ENCODE measurements around the gene CHRNA4.

The CHRNA4 gene

DNA sequence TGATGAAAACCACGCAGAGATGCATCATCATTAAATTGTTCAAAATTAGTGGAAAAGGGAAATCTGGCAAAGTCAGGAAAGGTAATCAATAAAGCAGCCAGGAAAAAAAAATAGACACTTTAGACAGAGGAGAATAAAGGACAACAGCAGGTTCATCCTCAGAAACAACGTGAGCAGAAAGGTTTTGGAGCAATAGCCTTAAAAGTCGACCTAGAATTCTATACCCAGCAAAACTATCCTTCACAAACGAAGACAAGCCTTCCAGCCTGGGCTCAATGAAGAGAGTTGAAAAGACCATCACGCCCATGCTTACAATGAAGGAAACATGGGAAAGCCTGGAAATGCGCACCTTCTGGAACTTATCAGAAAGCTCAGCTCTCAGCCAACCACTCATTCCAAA is 24.7 kb upstream of the CHRNA4 start:
- TF ChIP-seq EZH2phosphoT487 (IDR thresholded peaks at IDR 0.05; ENCODE audit: low read depth) (no peak), CTCF (IDR thresholded peaks at IDR 0.05; ENCODE audit: low read depth, low read length) (no peak)
- H4K20me1 ChIP-seq (ENCODE audit: insufficient read depth, low read length), result no peaks in the 10 kb centered on the region
- no peaks in the 10 kb centered on the region; the same call in 1 of the 2 replicates for H3K9me3 ChIP-seq (ENCODE audit: insufficient read depth, low read length)
- H3K27me3 ChIP-seq (ENCODE audit: low read depth, low read length), result 0 out of 2 replicates have a peak, but pooled peaks cover 3% of the 10 kb centered on the region
- H3K4me2 ChIP-seq (ENCODE audit: low read length), result no peak overlapping the region
- H3K79me2 ChIP-seq (ENCODE audit: low read length), result no peaks in the 10 kb centered on the region
- no peak overlapping the region for H3K9ac ChIP-seq (ENCODE audit: low read length)
- H3K4me1 ChIP-seq (ENCODE audit: low read length), result no peaks in the 10 kb centered on the region
- H2AFZ ChIP-seq (ENCODE audit: low read depth, low read length), result no peak overlapping the region
- H3K36me3 ChIP-seq (replicated peaks; ENCODE audit: low read depth, low read length), result no peaks in the 10 kb centered on the region
- no peak overlapping the region for H3K4me3 ChIP-seq (ENCODE audit: low read length)
- H3K27ac ChIP-seq (ENCODE audit: low read length), result no peak overlapping the region

DNA sequence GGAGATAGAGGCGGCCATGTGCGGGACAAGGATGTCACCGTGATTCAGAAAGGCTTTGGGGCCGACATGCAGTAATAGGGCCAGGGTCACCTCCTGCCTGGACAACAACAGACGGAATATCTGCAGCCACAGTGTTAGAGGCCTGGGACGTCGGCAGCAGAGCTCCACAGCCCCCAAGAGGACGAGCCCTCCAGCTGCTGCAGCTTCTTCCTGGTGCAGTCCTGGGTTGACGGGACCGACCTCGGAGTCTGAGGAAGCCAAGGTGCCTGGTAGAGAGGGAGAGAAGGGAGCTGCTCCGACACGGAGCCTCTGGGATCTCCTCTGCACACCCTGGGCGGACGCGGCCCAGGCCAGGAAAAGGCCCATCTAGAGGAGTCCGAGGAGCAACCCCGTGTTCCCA is 23.2 kb upstream of the CHRNA4 start:
- H3K79me2 ChIP-seq (ENCODE audit: low read length), result no peaks in the 10 kb centered on the region
- H2AFZ ChIP-seq (ENCODE audit: low read depth, low read length), result no peak overlapping the region
- no peak overlapping the region for H3K4me3 ChIP-seq (ENCODE audit: low read length)
- TF ChIP-seq CTCF (IDR thresholded peaks at IDR 0.05; ENCODE audit: low read depth, low read length) (no peak), EZH2phosphoT487 (IDR thresholded peaks at IDR 0.05; ENCODE audit: low read depth) (no peak)
- H3K9ac ChIP-seq (ENCODE audit: low read length), result no peak overlapping the region
- no peak overlapping the region for H3K4me2 ChIP-seq (ENCODE audit: low read length)
- H3K27ac ChIP-seq (ENCODE audit: low read length), result no peak overlapping the region
- H3K9me3 ChIP-seq (ENCODE audit: insufficient read depth, low read length), result no peaks in the 10 kb centered on the region; the same call in 1 of the 2 replicates
- no peaks in the 10 kb centered on the region for H3K4me1 ChIP-seq (ENCODE audit: low read length)
- no peaks in the 10 kb centered on the region for H4K20me1 ChIP-seq (ENCODE audit: insufficient read depth, low read length)
- no peaks in the 10 kb centered on the region for H3K36me3 ChIP-seq (replicated peaks; ENCODE audit: low read depth, low read length)
- 0 out of 2 replicates have a peak, but pooled peaks cover 3% of the 10 kb centered on the region for H3K27me3 ChIP-seq (ENCODE audit: low read depth, low read length)

- no peak overlapping the region for H3K4me3 ChIP-seq (ENCODE audit: low read length)
- no peaks in the 10 kb centered on the region for H3K36me3 ChIP-seq (replicated peaks; ENCODE audit: low read depth, low read length)
- H3K9ac ChIP-seq (ENCODE audit: low read length), result no peak overlapping the region
- no peaks in the 10 kb centered on the region for H3K4me1 ChIP-seq (ENCODE audit: low read length)
- no peak overlapping the region for H3K27ac ChIP-seq (ENCODE audit: low read length)
- H3K4me2 ChIP-seq (ENCODE audit: low read length), result no peak overlapping the region
- TF ChIP-seq EZH2phosphoT487 (IDR thresholded peaks at IDR 0.05; ENCODE audit: low read depth), result no peak
- no peak for TF ChIP-seq CTCF (IDR thresholded peaks at IDR 0.05; ENCODE audit: low read depth, low read length)
- H3K79me2 ChIP-seq (ENCODE audit: low read length), result no peaks in the 10 kb centered on the region
- H3K9me3 ChIP-seq (ENCODE audit: insufficient read depth, low read length), result no peaks in the 10 kb centered on the region; the same call in 1 of the 2 replicates
- H4K20me1 ChIP-seq (ENCODE audit: insufficient read depth, low read length), result no peaks in the 10 kb centered on the region
- no peaks in the 10 kb centered on the region for H3K27me3 ChIP-seq (ENCODE audit: low read depth, low read length)
- H2AFZ ChIP-seq (ENCODE audit: low read depth, low read length), result no peak overlapping the region
Observed at GRCh38 chr20:63383556-63383955, 22.4 kb upstream of the CHRNA4 start.

GRCh38 chr20:63382551-63383300 is 21.6 kb upstream of the CHRNA4 start:
- Histone ChIP-seq H3K9me3 (ENCODE audit: insufficient read depth, low read length) (no peaks in the 10 kb centered on the region; the same call in 1 of the 2 replicates), H4K20me1 (ENCODE audit: insufficient read depth, low read length) (no peaks in the 10 kb centered on the region), H3K27ac (ENCODE audit: low read length) (no peak overlapping the region), H3K4me1 (ENCODE audit: low read length) (no peaks in the 10 kb centered on the region), H3K9ac (ENCODE audit: low read length) (no peak overlapping the region), H3K4me3 (ENCODE audit: low read length) (no peak overlapping the region), H3K4me2 (ENCODE audit: low read length) (no peak overlapping the region), H3K36me3 (replicated peaks; ENCODE audit: low read depth, low read length) (no peaks in the 10 kb centered on the region), H3K27me3 (ENCODE audit: low read depth, low read length) (no peaks in the 10 kb centered on the region), H2AFZ (ENCODE audit: low read depth, low read length) (no peak overlapping the region), H3K79me2 (ENCODE audit: low read length) (no peaks in the 10 kb centered on the region)
- TF ChIP-seq EZH2phosphoT487 (IDR thresholded peaks at IDR 0.05; ENCODE audit: low read depth) (no peak), CTCF (IDR thresholded peaks at IDR 0.05; ENCODE audit: low read depth, low read length) (no peak)

Data from OCI-LY3 (cell line).